Measurements from ENCODE around the gene HMGN4. TPM values are rescaled to one million over a fixed set of nuclear protein-coding genes. Genes with fewer than 3 reads are reported as not detected.

HMGN4 gene
- total and polyA plus RNA-seq, 2 donors (not counting 3 experiments of a cell fraction or from before 2014, with no cell fraction given), result 13.1 to 36.9 TPM

DNA sequence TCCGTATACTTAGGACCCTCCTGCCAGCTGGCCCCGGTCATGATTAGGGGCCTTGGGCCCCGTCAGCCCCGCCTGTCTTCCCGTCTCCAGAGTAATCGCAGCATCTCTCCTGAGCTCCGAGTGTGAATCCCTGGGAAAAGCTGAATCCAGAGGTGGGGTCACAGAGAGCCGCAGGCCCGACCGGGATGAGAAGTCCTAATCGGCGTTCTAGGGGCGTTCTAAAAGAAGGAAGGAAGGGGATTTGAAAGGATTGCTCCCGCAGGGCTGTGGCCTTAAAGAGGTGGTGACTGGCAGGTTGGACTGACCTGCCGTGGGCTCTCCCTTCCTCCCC lies 371 bp downstream of the HMGN4 start:
- H4K20me1 ChIP-seq (replicated peaks; ENCODE audit: control insufficient read depth, extremely low read depth, insufficient read depth, low read length), result no peaks in the 10 kb centered on the region
- H3K27ac ChIP-seq (ENCODE audit: insufficient read depth, low read depth, low read length), result peak overlapping the region; percentile 80
- H3K9me3 ChIP-seq (replicated peaks; ENCODE audit: control insufficient read depth, insufficient read depth, low read length), result no peaks in the 10 kb centered on the region
- no peaks in the 10 kb centered on the region for H3K27me3 ChIP-seq (ENCODE audit: control insufficient read depth in 2 of 2, insufficient read depth in 2 of 2, low read length in 2 of 2)
- ChIA-PET CTCF (interaction anchor here (1.5 to 3.7 kb wide), 6 partner anchors 14 to 216 kb away, joined by 4 to 42 read pairs (median 16); no protein-coding TSS in a partner anchor), POLR2A (interaction anchor here (0.7 kb wide), 1 partner anchor 469 kb away, joined by 3 read pairs; no protein-coding TSS in a partner anchor)
- peaks cover 21% of the 10 kb centered on the region for H3K79me2 ChIP-seq (ENCODE audit: control insufficient read depth, insufficient read depth, low read length)
- no peaks in the 10 kb centered on the region for H3K9me1 ChIP-seq (replicated peaks; ENCODE audit: control insufficient read depth, extremely low read depth, insufficient read depth, low read length)
- dilution Hi-C loops (cut with MboI; ENCODE audit: extremely low pct_ligation_motif_present, low sequenced_read_pairs), result loop anchor here (25.0 kb wide), 1 partner anchor 201 kb away; no protein-coding TSS in a partner anchor
- peaks cover 21% of the 10 kb centered on the region for H3K4me1 ChIP-seq (ENCODE audit: control insufficient read depth, extremely low read depth, insufficient read depth, low read length)
- TSS peak; percentile 16 for BruUV-seq (replicated peaks)
- peak overlapping the region; percentile 61 for H3K4me2 ChIP-seq (ENCODE audit: insufficient read depth, low read length)
- intact Hi-C loops (cut with micrococcal nuclease), result loop anchor here (1.0 kb wide), 2 partner anchors 15 to 64 kb away; no protein-coding TSS in a partner anchor
- H2AFZ ChIP-seq (ENCODE audit: low read depth, low read length), result peak overlapping the region; percentile 100
- TF ChIP-seq POLR2AphosphoS5 (IDR thresholded peaks at IDR 0.05; ENCODE audit: insufficient read depth, low read depth, low read length) (no peak), POLR2A (IDR thresholded peaks at IDR 0.05; ENCODE audit: low read depth, low read length) (no peak), JUN (IDR thresholded peaks at IDR 0.05; ENCODE audit: borderline replicate concordance, insufficient read depth, insufficient read length, low read depth) (no peak), EZH2 (IDR thresholded peaks at IDR 0.05; ENCODE audit: borderline replicate concordance, low read depth, low read length, severe bottlenecking) (no peak), FOS (IDR thresholded peaks at IDR 0.05; ENCODE audit: borderline replicate concordance, insufficient read depth, low read length) (no peak), GATA2 (IDR thresholded peaks at IDR 0.05; ENCODE audit: insufficient read depth, insufficient read length, low read depth, low read length) (no peak), MYC (IDR thresholded peaks at IDR 0.05; ENCODE audit: low read depth, low read length) (no peak)
- TF ChIP-seq, protein P1, sequence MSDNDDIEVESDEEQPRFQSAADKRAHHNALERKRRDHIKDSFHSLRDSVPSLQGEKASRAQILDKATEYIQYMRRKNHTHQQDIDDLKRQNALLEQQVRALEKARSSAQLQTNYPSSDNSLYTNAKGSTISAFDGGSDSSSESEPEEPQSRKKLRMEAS (IDR thresholded peaks at IDR 0.05; ENCODE audit: insufficient read depth, insufficient read length), result no peak
- TF ChIP-seq, protein P2, sequence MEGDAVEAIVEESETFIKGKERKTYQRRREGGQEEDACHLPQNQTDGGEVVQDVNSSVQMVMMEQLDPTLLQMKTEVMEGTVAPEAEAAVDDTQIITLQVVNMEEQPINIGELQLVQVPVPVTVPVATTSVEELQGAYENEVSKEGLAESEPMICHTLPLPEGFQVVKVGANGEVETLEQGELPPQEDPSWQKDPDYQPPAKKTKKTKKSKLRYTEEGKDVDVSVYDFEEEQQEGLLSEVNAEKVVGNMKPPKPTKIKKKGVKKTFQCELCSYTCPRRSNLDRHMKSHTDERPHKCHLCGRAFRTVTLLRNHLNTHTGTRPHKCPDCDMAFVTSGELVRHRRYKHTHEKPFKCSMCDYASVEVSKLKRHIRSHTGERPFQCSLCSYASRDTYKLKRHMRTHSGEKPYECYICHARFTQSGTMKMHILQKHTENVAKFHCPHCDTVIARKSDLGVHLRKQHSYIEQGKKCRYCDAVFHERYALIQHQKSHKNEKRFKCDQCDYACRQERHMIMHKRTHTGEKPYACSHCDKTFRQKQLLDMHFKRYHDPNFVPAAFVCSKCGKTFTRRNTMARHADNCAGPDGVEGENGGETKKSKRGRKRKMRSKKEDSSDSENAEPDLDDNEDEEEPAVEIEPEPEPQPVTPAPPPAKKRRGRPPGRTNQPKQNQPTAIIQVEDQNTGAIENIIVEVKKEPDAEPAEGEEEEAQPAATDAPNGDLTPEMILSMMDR (IDR thresholded peaks at IDR 0.05; ENCODE audit: extremely low read depth in 1 of 2, insufficient read depth in 1 of 2, low read depth in 1 of 2, low read length in 2 of 2), result no peak
- no peak for FAIRE-seq
- DNase-seq (ENCODE audit: low read depth, low spot score), result no peak
- H3K36me3 ChIP-seq (ENCODE audit: control insufficient read depth in 2 of 2, extremely low read depth in 1 of 2, insufficient read depth in 2 of 2, low read length in 2 of 2), result no peaks in the 10 kb centered on the region
- H3K4me3 ChIP-seq (replicated peaks in 1 of 3; ENCODE audit: insufficient read depth in 1 of 3, low read depth in 1 of 3, low read length in 3 of 3), result peak overlapping the region; percentile 87 to 99 (median 98)
- peak overlapping the region; percentile 96 for H3K9ac ChIP-seq (replicated peaks; ENCODE audit: extremely low read depth, insufficient read depth, low read length)
